ENCODE data around the gene CFAP91. TPM values are rescaled to one million over a fixed set of nuclear protein-coding genes. Genes with fewer than 3 reads are reported as not detected.

The CFAP91 gene
- total RNA-seq, 2 donors from 2014 or later, result 0.57 to 0.61 TPM

GRCh38 chr3:119665954-119666559 is 36.8 kb upstream of the CFAP91 start:
- Histone ChIP-seq H3K9me3 (no peaks in the 10 kb centered on the region), H3K9ac (ENCODE audit: low read depth in 2 of 2, low read length in 2 of 2) (no peak overlapping the region), H3K4me3 (no peak overlapping the region), H3K27ac (no peak overlapping the region), H3K36me3 (peaks cover 4% of the 10 kb centered on the region), H3K4me1 (no peaks in the 10 kb centered on the region), H3K27me3 (no peaks in the 10 kb centered on the region)
- intact Hi-C loops (cut with DNase I), result no loop called here
- no peak for TF ChIP-seq CTCF (IDR thresholded peaks at IDR 0.05)
- no peak for DNase-seq

- no peak overlapping the region for H3K27ac ChIP-seq
These were observed 32.8 kb upstream of the CFAP91 start for GRCh38 chr3:119669906-119670570.

GRCh38 chr3:119672776-119673175 is 30.0 kb upstream of the CFAP91 start:
- H3K9me3 ChIP-seq, result no peaks in the 10 kb centered on the region
- H3K27ac ChIP-seq, result no peak overlapping the region
- no peak overlapping the region for H3K4me3 ChIP-seq
- no peak for TF ChIP-seq CTCF (IDR thresholded peaks at IDR 0.05)
- H3K27me3 ChIP-seq, result no peaks in the 10 kb centered on the region
- peaks cover 9% of the 10 kb centered on the region for H3K4me1 ChIP-seq
- no peak for DNase-seq
- H3K36me3 ChIP-seq, result peaks cover 4% of the 10 kb centered on the region
- intact Hi-C loops (cut with DNase I), result loop anchor here (10.0 kb wide), 1 partner anchor 208 kb away; the partner anchor contains the start of genes POGLUT1 and TMEM39A
- no peak overlapping the region for H3K9ac ChIP-seq (ENCODE audit: low read depth in 2 of 2, low read length in 2 of 2)

More at GRCh38 chr3:119669906-119670570, 32.8 kb upstream of the CFAP91 start:
- Histone ChIP-seq H3K27me3 (no peaks in the 10 kb centered on the region), H3K9me3 (no peaks in the 10 kb centered on the region), H3K9ac (ENCODE audit: low read depth in 2 of 2, low read length in 2 of 2) (no peak overlapping the region), H3K36me3 (peaks cover 4% of the 10 kb centered on the region), H3K4me3 (no peak overlapping the region), H3K4me1 (no peaks in the 10 kb centered on the region)
- no peak for DNase-seq
- TF ChIP-seq CTCF (IDR thresholded peaks at IDR 0.05), result no peak
- intact Hi-C loops (cut with DNase I), result loop anchor here (10.0 kb wide), 1 partner anchor 205 kb away; the partner anchor contains the start of genes POGLUT1 and TMEM39A

GRCh38 chr3:119673875-119674274 is 28.9 kb upstream of the CFAP91 start:
- no peak overlapping the region for H3K9ac ChIP-seq (ENCODE audit: low read depth in 2 of 2, low read length in 2 of 2)
- intact Hi-C loops (cut with DNase I), result loop anchor here (10.0 kb wide), 1 partner anchor 209 kb away; the partner anchor contains the start of genes POGLUT1 and TMEM39A
- no peak overlapping the region for H3K4me3 ChIP-seq
- DNase-seq, result no peak
- H3K27me3 ChIP-seq, result no peaks in the 10 kb centered on the region
- TF ChIP-seq CTCF (IDR thresholded peaks at IDR 0.05), result no peak
- H3K9me3 ChIP-seq, result no peaks in the 10 kb centered on the region
- no peak overlapping the region for H3K27ac ChIP-seq
- peaks cover 1% of the 10 kb centered on the region for H3K36me3 ChIP-seq
- H3K4me1 ChIP-seq, result peaks cover 9% of the 10 kb centered on the region

GRCh38 chr3:119675188-119675874 is 27.5 kb upstream of the CFAP91 start:
- intact Hi-C loops (cut with DNase I), result loop anchor here (10.0 kb wide), 1 partner anchor 211 kb away; the partner anchor contains the start of genes POGLUT1 and TMEM39A
- no peak overlapping the region for H3K9ac ChIP-seq (ENCODE audit: low read depth in 2 of 2, low read length in 2 of 2)
- TF ChIP-seq CTCF (IDR thresholded peaks at IDR 0.05), result no peak

More at GRCh38 chr3:119675188-119675874, 27.5 kb upstream of the CFAP91 start:
- no peaks in the 10 kb centered on the region for H3K36me3 ChIP-seq
- H3K27ac ChIP-seq, result peak overlapping the region; percentile 91
- H3K27me3 ChIP-seq, result no peaks in the 10 kb centered on the region
- H3K9me3 ChIP-seq, result no peaks in the 10 kb centered on the region
- H3K4me3 ChIP-seq, result no peak overlapping the region
- no peak for DNase-seq
- peaks cover 9% of the 10 kb centered on the region for H3K4me1 ChIP-seq
